ENCODE results near the gene COQ8A.

Gene COQ8A

DNA sequence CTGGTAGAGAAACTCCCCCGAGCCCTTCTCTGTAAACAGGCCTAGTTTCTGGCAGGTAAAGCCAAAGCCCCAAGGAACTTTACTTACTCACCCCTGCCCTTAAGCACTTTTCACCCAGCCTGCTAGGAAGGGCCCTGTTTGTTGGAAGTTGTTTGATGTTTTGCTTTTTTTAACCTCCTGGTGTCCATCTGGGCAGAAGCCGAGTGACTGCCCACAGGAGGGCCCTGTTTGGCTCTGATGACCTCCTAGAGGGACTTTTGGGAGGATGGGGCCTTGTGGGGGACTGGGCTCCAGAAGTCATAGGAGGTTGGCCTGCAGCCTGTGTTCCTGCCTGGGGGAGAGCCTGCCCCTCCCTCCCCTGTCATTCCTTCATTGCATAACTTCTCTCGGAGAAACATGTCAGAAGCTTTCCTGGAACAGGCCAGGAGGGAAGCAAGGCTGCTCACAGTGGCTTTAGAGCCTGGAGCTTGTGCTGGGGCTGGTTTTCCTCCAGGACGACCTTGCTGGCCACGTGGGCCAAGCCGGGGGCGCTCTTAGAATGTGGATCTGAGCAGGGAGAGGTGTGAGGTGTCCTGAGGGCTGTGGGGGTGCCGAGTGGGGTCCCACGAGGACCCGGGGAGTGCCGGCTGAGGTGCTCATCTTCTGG, 33.9 kb downstream of the COQ8A start:
- no peak overlapping the region for H3K4me3 ChIP-seq (ENCODE audit: low read depth, low read length)
- DNase-seq (ENCODE audit: low read depth): no peak
- TF ChIP-seq, protein P1, sequence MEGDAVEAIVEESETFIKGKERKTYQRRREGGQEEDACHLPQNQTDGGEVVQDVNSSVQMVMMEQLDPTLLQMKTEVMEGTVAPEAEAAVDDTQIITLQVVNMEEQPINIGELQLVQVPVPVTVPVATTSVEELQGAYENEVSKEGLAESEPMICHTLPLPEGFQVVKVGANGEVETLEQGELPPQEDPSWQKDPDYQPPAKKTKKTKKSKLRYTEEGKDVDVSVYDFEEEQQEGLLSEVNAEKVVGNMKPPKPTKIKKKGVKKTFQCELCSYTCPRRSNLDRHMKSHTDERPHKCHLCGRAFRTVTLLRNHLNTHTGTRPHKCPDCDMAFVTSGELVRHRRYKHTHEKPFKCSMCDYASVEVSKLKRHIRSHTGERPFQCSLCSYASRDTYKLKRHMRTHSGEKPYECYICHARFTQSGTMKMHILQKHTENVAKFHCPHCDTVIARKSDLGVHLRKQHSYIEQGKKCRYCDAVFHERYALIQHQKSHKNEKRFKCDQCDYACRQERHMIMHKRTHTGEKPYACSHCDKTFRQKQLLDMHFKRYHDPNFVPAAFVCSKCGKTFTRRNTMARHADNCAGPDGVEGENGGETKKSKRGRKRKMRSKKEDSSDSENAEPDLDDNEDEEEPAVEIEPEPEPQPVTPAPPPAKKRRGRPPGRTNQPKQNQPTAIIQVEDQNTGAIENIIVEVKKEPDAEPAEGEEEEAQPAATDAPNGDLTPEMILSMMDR (IDR thresholded peaks at IDR 0.05; ENCODE audit: low read depth, low read length): no peak
- no peak for TF ChIP-seq MAX (IDR thresholded peaks at IDR 0.05; ENCODE audit: low read depth, low read length)
- no peak for TF ChIP-seq MYC (IDR thresholded peaks at IDR 0.05; ENCODE audit: low read depth, low read length)
- TF ChIP-seq POLR2A (IDR thresholded peaks at IDR 0.05; ENCODE audit: extremely low read depth, insufficient read length): no peak

GRCh38 chr1:226974544-226975258, 34.6 kb downstream of the COQ8A start:
- no peak overlapping the region for H3K4me3 ChIP-seq (ENCODE audit: low read depth, low read length)
- DNase-seq (ENCODE audit: low read depth): no peak
- TF ChIP-seq, protein P1 (IDR thresholded peaks at IDR 0.05; ENCODE audit: low read depth, low read length): no peak
- TF ChIP-seq POLR2A (IDR thresholded peaks at IDR 0.05; ENCODE audit: extremely low read depth, insufficient read length) (no peak), MYC (IDR thresholded peaks at IDR 0.05; ENCODE audit: low read depth, low read length) (no peak), MAX (IDR thresholded peaks at IDR 0.05; ENCODE audit: low read depth, low read length) (no peak)

- DNase-seq (ENCODE audit: low read depth): no peak
- TF ChIP-seq MYC (IDR thresholded peaks at IDR 0.05; ENCODE audit: low read depth, low read length) (no peak), POLR2A (IDR thresholded peaks at IDR 0.05; ENCODE audit: extremely low read depth, insufficient read length) (no peak), MAX (IDR thresholded peaks at IDR 0.05; ENCODE audit: low read depth, low read length) (no peak)
- TF ChIP-seq, protein P1 (IDR thresholded peaks at IDR 0.05; ENCODE audit: low read depth, low read length): no peak
- no peak overlapping the region for H3K4me3 ChIP-seq (ENCODE audit: low read depth, low read length)
Observed at GRCh38 chr1:226975259-226976250, 35.5 kb downstream of the COQ8A start.

DNA sequence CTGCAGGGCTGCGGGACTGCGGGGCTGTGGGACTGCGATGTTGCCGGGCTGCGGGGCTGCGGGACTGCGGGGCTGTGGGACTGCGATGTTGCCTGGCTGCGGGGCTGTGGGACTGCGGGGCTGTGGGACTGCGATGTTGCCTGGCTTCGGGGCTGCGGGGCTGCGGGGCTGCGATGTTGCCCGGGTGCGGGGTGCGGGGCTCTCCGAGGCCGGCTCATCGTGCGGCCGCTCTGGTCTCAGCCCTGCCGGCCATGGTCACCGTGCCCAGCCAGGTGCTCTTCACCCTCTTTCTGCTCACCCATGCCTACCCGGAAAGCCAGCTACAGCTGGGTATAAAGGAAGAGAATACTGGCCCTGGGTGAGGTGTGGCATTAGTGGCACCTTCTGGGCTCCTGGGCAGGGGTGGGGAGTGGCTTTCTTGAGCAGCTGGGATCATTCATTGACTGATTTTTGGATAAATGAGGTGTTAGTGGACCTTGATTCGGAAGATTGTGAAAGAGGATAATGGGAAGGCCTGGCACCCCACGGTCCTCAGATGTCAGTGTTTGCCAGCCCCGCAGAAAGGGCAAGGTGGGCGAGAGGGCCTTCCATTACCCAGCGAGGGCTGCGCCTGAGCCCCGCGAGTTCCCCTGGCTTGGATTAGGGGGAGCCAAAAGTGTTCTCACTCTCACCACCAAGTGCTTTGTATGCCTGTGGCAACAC, 36.3 kb downstream of the COQ8A start:
- no peak for DNase-seq (ENCODE audit: low read depth)
- H3K4me3 ChIP-seq (ENCODE audit: low read depth, low read length): no peak overlapping the region
- TF ChIP-seq MAX (IDR thresholded peaks at IDR 0.05; ENCODE audit: low read depth, low read length): no peak
- TF ChIP-seq POLR2A (IDR thresholded peaks at IDR 0.05; ENCODE audit: extremely low read depth, insufficient read length): no peak
- TF ChIP-seq, protein P1 (IDR thresholded peaks at IDR 0.05; ENCODE audit: low read depth, low read length): no peak
- TF ChIP-seq MYC (IDR thresholded peaks at IDR 0.05; ENCODE audit: low read depth, low read length): no peak

Data from NB4 (cell line).